K562 (cell line): ENCODE data around the gene HRCT1. TPM values are rescaled to one million over a fixed set of nuclear protein-coding genes. Genes with fewer than 3 reads are reported as not detected.

Experiments
- ATAC-seq: fragments of 200-7000 bp; cut with Tn5 transposase; 3 replicates; pipeline ENCODE4 v1.9.1; 2020; ENCODE audit warnings: moderate library complexity
- BruUV-seq: library from RNA; stranded (reverse); fragments of 400-500 nt; replicated peaks from 2 replicates; lab custom pipeline; 2021; lab: Mats Ljungman, UMichigan
- CTCF ChIA-PET: fragments of 300-600 bp; formaldehyde crosslinking; extraction: SDS; loops from one replicate; lab custom pipeline; 2021; ENCODE audit warnings: low intra/inter-chr PET ratio; lab: Yijun Ruan, JAX
- POLR2A ChIA-PET: fragments of 300-600, 350-650 bp; sonication (Branson Sonifier 250); formaldehyde crosslinking; extraction: SDS; loops from one replicate; lab custom pipeline; 2021; ENCODE audit warnings: antibody characterized with exemption, inconsistent platforms; lab: Yijun Ruan, JAX
- DNase-seq, 4 experiments: peaks; one replicate each; pipeline versions ENCODE4 v3.0.0 to v3.0.0-alpha.2; 2011 to 2018; ENCODE audit warnings: low spot score in 3 of 4, mixed read lengths in 3 of 4; ENCODE audit errors: extremely low read depth in 1 of 4
- FAIRE-seq: peaks from 2 replicates; lab custom pipeline; 2011; peaks lifted over from hg19 to GRCh38; lab: Jason Lieb, UNC
- H2AFZ ChIP-seq: 2 replicates; pipeline ENCODE4 v1.6.0; 2011; ENCODE audit warnings: low read depth, low read length, control low read depth, inconsistent platforms
- H3K27ac ChIP-seq: fragments of 200-600 bp; 3 replicates; pipeline ENCODE4 v1.8.0; 2011; ENCODE audit warnings: low read depth, mild to moderate bottlenecking, control low read depth, inconsistent platforms, low read length, moderate library complexity, mixed read lengths; ENCODE audit errors: extremely low read depth
- H3K27me3 ChIP-seq, 2 experiments: fragments of 300-600 bp in 1 of 2; 2 replicates in 1 of 2; 3 replicates in 1 of 2; pipeline versions ENCODE4 v1.6.0 to v1.8.0; 2011; ENCODE audit warnings: inconsistent platforms in 2 of 2, low read length in 2 of 2, mild to moderate bottlenecking in 1 of 2, mixed read lengths in 1 of 2, moderate library complexity in 1 of 2; ENCODE audit not compliant: control insufficient read depth in 2 of 2, insufficient read depth in 2 of 2
- H3K36me3 ChIP-seq: fragments of 300-600 bp; 3 replicates; pipeline ENCODE4 v1.8.0; 2011; ENCODE audit warnings: mild to moderate bottlenecking, low read length, inconsistent platforms; ENCODE audit not compliant: control insufficient read depth, insufficient read depth
- H3K4me1 ChIP-seq, 2 experiments: fragments of 200-600 bp in 1 of 2; replicated peaks in 1 of 2; 2 replicates in 1 of 2; 3 replicates in 1 of 2; pipeline versions ENCODE4 v1.5.1 to v1.8.0; 2011; ENCODE audit warnings: inconsistent platforms in 2 of 2, low read length in 2 of 2, mild to moderate bottlenecking in 1 of 2, mixed read lengths in 1 of 2, moderate library complexity in 1 of 2; ENCODE audit not compliant: control insufficient read depth in 2 of 2, insufficient read depth in 2 of 2
- H3K4me2 ChIP-seq: 2 replicates; pipeline ENCODE4 v1.6.1; 2011; ENCODE audit warnings: low read length, control low read depth, inconsistent platforms, mixed read lengths; ENCODE audit not compliant: insufficient read depth
- H3K4me3 ChIP-seq: fragments of 200-600 bp; sonication (generic), shearing (Covaris generic); 2 replicates; pipeline ENCODE4 v1.5.1; 2016; ENCODE audit warnings: control low read depth, inconsistent platforms
- H3K79me2 ChIP-seq: fragments of 200-600 bp; 3 replicates; pipeline ENCODE4 v1.8.0; 2011; ENCODE audit warnings: low read length, inconsistent platforms; ENCODE audit not compliant: control insufficient read depth, insufficient read depth
- H3K9ac ChIP-seq, 2 experiments: 2 replicates each; pipeline versions ENCODE4 v1.6.0 to v1.6.1; 2011; ENCODE audit warnings: low read depth in 2 of 2, low read length in 2 of 2, control low read depth in 1 of 2, inconsistent platforms in 1 of 2, mild to moderate bottlenecking in 1 of 2, mixed read lengths in 1 of 2; ENCODE audit not compliant: insufficient read depth in 1 of 2
- H3K9me1 ChIP-seq: one replicate; pipeline ENCODE4 v1.6.0; 2011; ENCODE audit warnings: inconsistent platforms, mild to moderate bottlenecking, low read length, moderate library complexity; ENCODE audit not compliant: control insufficient read depth, insufficient read depth
- H3K9me3 ChIP-seq: replicated peaks from 2 replicates; pipeline ENCODE4 v1.5.1; 2011; ENCODE audit warnings: low read depth, low read length, inconsistent platforms; ENCODE audit not compliant: control insufficient read depth, insufficient read depth
- H4K20me1 ChIP-seq: replicated peaks from 2 replicates; pipeline ENCODE4 v1.6.1; 2011; ENCODE audit warnings: low read length, inconsistent platforms, mixed read lengths; ENCODE audit not compliant: control insufficient read depth, insufficient read depth
- DACH1 ChIP-seq: fragments of 450-650 bp; IDR thresholded peaks from 2 replicates; pipeline ENCODE4 v1.6.1; 2018; ENCODE audit not compliant: partially characterized antibody
- MIER1 ChIP-seq: fragments of 450-650 bp; IDR thresholded peaks from 2 replicates; pipeline ENCODE4 v1.6.1; 2016; ENCODE audit warnings: antibody characterized with exemption, mild to moderate bottlenecking, low read depth
- NEUROD1 ChIP-seq: fragments of 150-350 bp; IDR thresholded peaks from 2 replicates; pipeline ENCODE4 v1.6.1; 2014; ENCODE audit warnings: borderline replicate concordance, low read length, low read depth; ENCODE audit not compliant: partially characterized antibody
- NFATC3 ChIP-seq: fragments of 450-650 bp; IDR thresholded peaks from 2 replicates; pipeline ENCODE4 v1.6.1; 2017; ENCODE audit warnings: mild to moderate bottlenecking
- PURB ChIP-seq: sonication (generic); formaldehyde crosslinking; IDR thresholded peaks from 2 replicates; pipeline ENCODE4 v1.9.0; 2021; ENCODE audit warnings: low read depth, mild to moderate bottlenecking, missing genetic modification reagents
- SRSF7 ChIP-seq: fragments of 200-400 bp; formaldehyde crosslinking; optimal IDR thresholded peaks from 2 replicates; pipeline ENCODE3; 2017; ENCODE audit warnings: mild to moderate bottlenecking, low read depth, low read length
- ZFP36 ChIP-seq: fragments of 150-350 bp; IDR thresholded peaks from 2 replicates; pipeline ENCODE4 v1.6.1; 2018; ENCODE audit warnings: low read length, low read depth; ENCODE audit not compliant: partially characterized antibody
- ZNF143 ChIP-seq: sonication (generic); formaldehyde crosslinking; IDR thresholded peaks from 2 replicates; pipeline ENCODE4 v1.9.0; 2022; ENCODE audit warnings: mild to moderate bottlenecking, missing genetic modification reagents
- ZNF324 ChIP-seq: fragments of 250-450 bp; sonication (Bioruptor Pico); IDR thresholded peaks from 2 replicates; pipeline ENCODE4 v1.4.0; 2020; ENCODE audit warnings: mild to moderate bottlenecking
- WGBS: fragments of 100-300 bp; shearing (Covaris generic); methylation state at CpG from one replicate; pipeline ENCODE4 v1.1.6; 2016; ENCODE audit warnings: low coverage, mixed read lengths; ENCODE audit not compliant: insufficient coverage; ENCODE audit errors: missing lambda C conversion rate; 5-methylcytosine and 5-hydroxymethylcytosine counted together
- in situ Hi-C: fragments of 300-500 bp; cut with MboI; formaldehyde crosslinking; loops from 4 replicates; pipeline ENCODE4 v1.15.0; 2018; ENCODE audit warnings: inconsistent platforms, mixed read lengths
- intact Hi-C: fragments of 100-400 bp; cut with micrococcal nuclease; formaldehyde crosslinking; loops from 2 replicates; pipeline ENCODE4 v1.14.2; 2022
- polyA plus RNA-seq, 8 experiments: library from polyadenylated mRNA; depleted of rRNA in 4 of 8; stranded (reverse) in 5 of 8; unstranded in 3 of 8; fragments of >200 nt; fragmentation: Nextera tagmentation in 2 of 8; fragmentation: Illumina TruSeq in 1 of 8; extraction: Ambion mirVana in 2 of 8; extraction: Trizol in 1 of 8; gene quantifications; 2 replicates each; pipeline versions ENCODE4 v1.2.1 to v1.2.3, GENCODE V29; 2011 to 2014; ENCODE audit warnings: inconsistent platforms in 1 of 8, missing spikeins in 1 of 8
- total RNA-seq, 7 experiments: library from RNA; depleted of rRNA in 6 of 7; stranded (reverse); fragments of >200 nt in 6 of 7; fragmentation: Illumina TruSeq in 2 of 7; extraction: Trizol in 2 of 7; gene quantifications; 2 replicates each; pipeline versions ENCODE4 v1.2.1 to v1.2.3, GENCODE V29; 2011 to 2021; ENCODE audit warnings: low replicate concordance in 1 of 7
- TF ChIP-seq, protein P1 (sequence below), 2 experiments: fragments of 450-650 bp in 1 of 2; IDR thresholded peaks; 2 replicates each; pipeline ENCODE4 v1.6.1; 2011 to 2017; ENCODE audit warnings: low read depth in 2 of 2, antibody characterized with exemption in 1 of 2, borderline replicate concordance in 1 of 2, low read length in 1 of 2, mild to moderate bottlenecking in 1 of 2, mixed read lengths in 1 of 2; ENCODE audit not compliant: control insufficient read depth in 1 of 2
- TF ChIP-seq, protein P2 (sequence below): fragments of 450-650 bp; formaldehyde crosslinking; IDR thresholded peaks from 2 replicates; pipeline ENCODE4 v1.4.0; 2020; ENCODE audit warnings: mild to moderate bottlenecking, moderate library complexity

Gene HRCT1
- total and polyA plus RNA-seq, 9 of the 15 experiments (the other 6 are each of a cell fraction or from before 2014, with no cell fraction given), result 0.40 TPM; not detected in 8

DNA sequence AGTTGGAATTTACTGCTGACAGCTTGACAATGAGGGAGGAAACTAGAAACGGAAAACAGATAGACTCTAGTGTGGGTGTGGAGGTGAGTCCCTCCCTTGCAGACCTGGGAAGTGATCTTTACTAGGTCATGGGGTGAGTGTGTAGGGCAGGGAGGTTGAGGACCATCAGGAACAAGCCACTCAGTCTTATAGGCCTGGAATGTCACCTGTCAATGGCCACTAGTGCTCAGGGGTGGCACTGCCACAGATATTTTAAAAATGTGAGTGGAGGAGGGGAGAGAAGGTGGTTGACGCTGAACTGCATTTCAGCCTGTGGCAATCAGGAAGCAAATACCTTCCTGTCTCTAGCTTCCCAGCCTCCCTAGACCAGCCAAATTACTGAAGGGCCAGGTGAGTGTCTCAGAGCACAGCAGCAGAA, 42.9 kb downstream of the HRCT1 start:
- ChIA-PET POLR2A (interaction anchor here (0.7 kb wide), 1 partner anchor 1189 kb away, joined by 4 read pairs; no protein-coding TSS in a partner anchor), CTCF (no interaction called here)
- no peaks in the 10 kb centered on the region for H3K79me2 ChIP-seq
- peak overlapping the region; percentile 76; the same call in 1 of the 2 replicates for H2AFZ ChIP-seq
- H3K9me3 ChIP-seq, result no peaks in the 10 kb centered on the region
- BruUV-seq, result no TSS peak
- H3K4me2 ChIP-seq, result peak overlapping the region; percentile 27; the same call in 1 of the 2 replicates
- no peaks in the 10 kb centered on the region; the same call in 2 of the 3 replicates for H3K36me3 ChIP-seq
- intact Hi-C loops, result no loop called here
- H3K27ac ChIP-seq, result no peak overlapping the region
- H3K27me3 ChIP-seq, result no peaks in the 10 kb centered on the region; a peak in 1 of 5 replicates
- DNase-seq, result no peak
- FAIRE-seq, result no peak
- H3K9me1 ChIP-seq, result no peaks in the 10 kb centered on the region
- 14% methylated on average over 1 of the region's 2 CpGs for WGBS
- H3K9ac ChIP-seq, result no peak overlapping the region; a peak in 1 of 4 replicates
- ATAC-seq, result no peak
- TF ChIP-seq MIER1, result no peak
- TF ChIP-seq ZNF143 (CRISPR knock-in tag), result no peak
- TF ChIP-seq ZNF324 (CRISPR knock-in tag), result no peak
- TF ChIP-seq ZFP36, result peak; percentile 10
- H3K4me1 ChIP-seq, result peaks cover 2 to 3% of the 10 kb centered on the region in 2 experiments; a peak in 3 of 5 replicates
- H3K4me3 ChIP-seq, result no peak overlapping the region
- in situ Hi-C loops, result loop anchor here (5.0 kb wide), 1 partner anchor 47 kb away; no protein-coding TSS in a partner anchor
- no peaks in the 10 kb centered on the region for H4K20me1 ChIP-seq

DNA sequence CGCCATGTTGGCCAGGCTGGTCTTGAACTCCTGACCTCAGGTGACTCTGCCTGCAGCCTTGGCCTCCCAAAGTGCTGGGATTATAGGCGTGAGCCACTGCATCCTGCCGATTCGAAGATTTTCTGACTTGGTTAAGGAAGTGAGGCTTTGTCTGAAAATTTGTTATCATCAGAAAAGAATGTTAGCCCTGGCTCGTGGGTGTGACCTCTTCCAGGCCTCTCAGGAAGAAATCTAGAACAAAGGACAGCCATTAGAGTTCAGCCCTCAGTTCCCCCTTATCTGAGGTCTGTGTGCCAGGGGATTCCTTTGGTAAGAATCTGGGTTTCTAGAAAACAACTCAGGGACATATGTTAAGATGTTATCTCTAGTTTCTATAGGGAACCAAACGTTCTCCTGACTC, 45.7 kb downstream of the HRCT1 start:
- ATAC-seq, result no peak
- Histone ChIP-seq H3K27ac (no peak overlapping the region), H3K9me3 (no peaks in the 10 kb centered on the region), H4K20me1 (no peaks in the 10 kb centered on the region), H3K9me1 (no peaks in the 10 kb centered on the region), H3K36me3 (no peaks in the 10 kb centered on the region), H2AFZ (no peak overlapping the region), H3K79me2 (no peaks in the 10 kb centered on the region), H3K4me2 (no peak overlapping the region), H3K4me3 (no peak overlapping the region), H3K9ac (no peak overlapping the region), H3K4me1 (no peaks in the 10 kb centered on the region; a peak in 3 of 5 replicates), H3K27me3 (no peaks in the 10 kb centered on the region; a peak in 1 of 5 replicates)
- intact Hi-C loops (no loop called here), in situ Hi-C loops (no loop called here)
- no peak for DNase-seq
- BruUV-seq, result no TSS peak
- CTCF ChIA-PET, result no interaction called here
- FAIRE-seq, result no peak
- POLR2A ChIA-PET, result no interaction called here
- WGBS, result 16% methylated on average over 6 of the region's 6 CpGs
- TF ChIP-seq, protein P1, sequence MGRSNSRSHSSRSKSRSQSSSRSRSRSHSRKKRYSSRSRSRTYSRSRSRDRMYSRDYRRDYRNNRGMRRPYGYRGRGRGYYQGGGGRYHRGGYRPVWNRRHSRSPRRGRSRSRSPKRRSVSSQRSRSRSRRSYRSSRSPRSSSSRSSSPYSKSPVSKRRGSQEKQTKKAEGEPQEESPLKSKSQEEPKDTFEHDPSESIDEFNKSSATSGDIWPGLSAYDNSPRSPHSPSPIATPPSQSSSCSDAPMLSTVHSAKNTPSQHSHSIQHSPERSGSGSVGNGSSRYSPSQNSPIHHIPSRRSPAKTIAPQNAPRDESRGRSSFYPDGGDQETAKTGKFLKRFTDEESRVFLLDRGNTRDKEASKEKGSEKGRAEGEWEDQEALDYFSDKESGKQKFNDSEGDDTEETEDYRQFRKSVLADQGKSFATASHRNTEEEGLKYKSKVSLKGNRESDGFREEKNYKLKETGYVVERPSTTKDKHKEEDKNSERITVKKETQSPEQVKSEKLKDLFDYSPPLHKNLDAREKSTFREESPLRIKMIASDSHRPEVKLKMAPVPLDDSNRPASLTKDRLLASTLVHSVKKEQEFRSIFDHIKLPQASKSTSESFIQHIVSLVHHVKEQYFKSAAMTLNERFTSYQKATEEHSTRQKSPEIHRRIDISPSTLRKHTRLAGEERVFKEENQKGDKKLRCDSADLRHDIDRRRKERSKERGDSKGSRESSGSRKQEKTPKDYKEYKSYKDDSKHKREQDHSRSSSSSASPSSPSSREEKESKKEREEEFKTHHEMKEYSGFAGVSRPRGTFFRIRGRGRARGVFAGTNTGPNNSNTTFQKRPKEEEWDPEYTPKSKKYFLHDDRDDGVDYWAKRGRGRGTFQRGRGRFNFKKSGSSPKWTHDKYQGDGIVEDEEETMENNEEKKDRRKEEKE (IDR thresholded peaks at IDR 0.05; ENCODE audit: borderline replicate concordance in 1 of 2, control insufficient read depth in 1 of 2, low read depth in 2 of 2, low read length in 1 of 2), result no peak
- TF ChIP-seq SRSF7, result no peak
- TF ChIP-seq PURB (CRISPR knock-in tag), result no peak
- TF ChIP-seq DACH1, result no peak
- TF ChIP-seq NEUROD1, result no peak
- TF ChIP-seq, protein P2, sequence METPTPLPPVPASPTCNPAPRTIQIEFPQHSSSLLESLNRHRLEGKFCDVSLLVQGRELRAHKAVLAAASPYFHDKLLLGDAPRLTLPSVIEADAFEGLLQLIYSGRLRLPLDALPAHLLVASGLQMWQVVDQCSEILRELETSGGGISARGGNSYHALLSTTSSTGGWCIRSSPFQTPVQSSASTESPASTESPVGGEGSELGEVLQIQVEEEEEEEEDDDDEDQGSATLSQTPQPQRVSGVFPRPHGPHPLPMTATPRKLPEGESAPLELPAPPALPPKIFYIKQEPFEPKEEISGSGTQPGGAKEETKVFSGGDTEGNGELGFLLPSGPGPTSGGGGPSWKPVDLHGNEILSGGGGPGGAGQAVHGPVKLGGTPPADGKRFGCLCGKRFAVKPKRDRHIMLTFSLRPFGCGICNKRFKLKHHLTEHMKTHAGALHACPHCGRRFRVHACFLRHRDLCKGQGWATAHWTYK (CRISPR knock-in tag), result no peak
- TF ChIP-seq NFATC3, result no peak
